SK-N-SH (cell line): ENCODE measurements around the gene RNF169.

ENCODE experiments used
- CTCF ChIP-seq: fragments of 200-600 bp; sonication (generic); IDR thresholded peaks from 2 replicates; pipeline ENCODE4 v1.6.1; 2017; ENCODE audit warnings: antibody characterized with exemption, mild to moderate bottlenecking, moderate library complexity
- EP300 ChIP-seq, 2 experiments: IDR thresholded peaks; 2 replicates each; pipeline versions ENCODE4 v1.4.0 to v1.6.1; 2012; ENCODE audit warnings: borderline replicate concordance in 1 of 2, low read depth in 1 of 2, low read length in 1 of 2
- MEF2A ChIP-seq: IDR thresholded peaks from 2 replicates; pipeline ENCODE4 v1.4.0; 2012; ENCODE audit warnings: low read depth, borderline replicate concordance
- MXI1 ChIP-seq: IDR thresholded peaks from 2 replicates; pipeline ENCODE4 v1.6.1; 2012; ENCODE audit warnings: mild to moderate bottlenecking, low read depth, low read length, improper control_type of control experiment
- RCOR1 ChIP-seq: fragments of 150-350 bp; IDR thresholded peaks from 2 replicates; pipeline ENCODE4 v1.6.1; 2017; ENCODE audit warnings: antibody characterized with exemption, low read length
- USF2 ChIP-seq: fragments of 150-350 bp; IDR thresholded peaks from 2 replicates; pipeline ENCODE4 v1.6.1; 2017; ENCODE audit warnings: antibody characterized with exemption, low read length, low read depth, borderline replicate concordance
- TF ChIP-seq, protein P1 (sequence below): IDR thresholded peaks from 2 replicates; pipeline ENCODE4 v1.4.0; 2012; ENCODE audit warnings: low read depth

GRCh38 chr11:74866557-74866956 is 117.9 kb downstream of the RNF169 start:
- no peak for TF ChIP-seq MEF2A
- TF ChIP-seq CTCF: no peak
- TF ChIP-seq MXI1: no peak
- no peak for TF ChIP-seq RCOR1
- TF ChIP-seq EP300 (IDR thresholded peaks at IDR 0.05; ENCODE audit: borderline replicate concordance in 1 of 2, low read depth in 1 of 2, low read length in 1 of 2): no peak
- TF ChIP-seq, protein P1, sequence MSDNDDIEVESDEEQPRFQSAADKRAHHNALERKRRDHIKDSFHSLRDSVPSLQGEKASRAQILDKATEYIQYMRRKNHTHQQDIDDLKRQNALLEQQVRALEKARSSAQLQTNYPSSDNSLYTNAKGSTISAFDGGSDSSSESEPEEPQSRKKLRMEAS: no peak
- TF ChIP-seq USF2: no peak
